ENCODE measurements around the gene HAP1. TPM values are rescaled to one million over a fixed set of nuclear protein-coding genes. Genes with fewer than 3 reads are reported as not detected.
"Not testable (repeated sequence)": the region's sequence is repeated elsewhere in the genome, so short reads cannot be mapped to it uniquely, and the experiment has no call there.

HAP1 gene
- total RNA-seq, 1 donor from 2014 or later = 1.2 TPM

DNA sequence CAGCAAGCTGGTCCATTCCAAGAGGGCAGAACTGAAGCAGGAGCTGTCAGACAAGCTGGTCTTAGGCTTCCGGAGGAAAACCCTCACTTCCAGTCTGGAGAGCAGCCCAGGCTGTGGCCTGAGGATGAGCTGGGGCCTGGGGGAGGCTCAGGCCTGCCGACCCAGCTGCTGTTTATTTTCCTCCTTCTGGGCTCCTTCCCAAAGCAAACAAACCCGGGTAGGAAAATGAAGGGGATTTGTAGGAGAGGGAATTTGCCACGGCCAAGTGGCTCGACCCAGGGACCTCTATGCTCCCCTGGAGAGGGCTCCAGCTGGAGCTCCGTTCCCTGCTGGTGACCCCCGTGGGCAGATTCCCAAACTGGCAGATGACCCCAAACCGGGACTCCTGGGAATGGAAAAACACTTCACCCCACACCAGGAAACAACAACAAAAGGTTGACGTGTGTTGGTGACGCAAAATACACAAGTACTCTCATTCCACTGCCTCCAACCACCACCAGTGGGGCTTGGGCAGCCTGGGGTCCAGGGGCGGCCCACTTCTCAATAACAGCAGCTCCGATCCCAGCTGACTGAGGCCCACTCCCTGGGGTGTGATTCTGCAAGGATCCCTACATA, 43.2 kb upstream of the HAP1 start:
- H3K4me1 ChIP-seq = peaks cover 90% of the 10 kb centered on the region
- no peaks in the 10 kb centered on the region for H3K9me3 ChIP-seq
- TF ChIP-seq POLR2A (IDR thresholded peaks at IDR 0.05) (no peak), POLR2AphosphoS5 (IDR thresholded peaks at IDR 0.05; ENCODE audit: insufficient read depth in 1 of 2, low read depth in 1 of 2) (peak; percentile 56 to 82)
- TF ChIP-seq, protein P1, sequence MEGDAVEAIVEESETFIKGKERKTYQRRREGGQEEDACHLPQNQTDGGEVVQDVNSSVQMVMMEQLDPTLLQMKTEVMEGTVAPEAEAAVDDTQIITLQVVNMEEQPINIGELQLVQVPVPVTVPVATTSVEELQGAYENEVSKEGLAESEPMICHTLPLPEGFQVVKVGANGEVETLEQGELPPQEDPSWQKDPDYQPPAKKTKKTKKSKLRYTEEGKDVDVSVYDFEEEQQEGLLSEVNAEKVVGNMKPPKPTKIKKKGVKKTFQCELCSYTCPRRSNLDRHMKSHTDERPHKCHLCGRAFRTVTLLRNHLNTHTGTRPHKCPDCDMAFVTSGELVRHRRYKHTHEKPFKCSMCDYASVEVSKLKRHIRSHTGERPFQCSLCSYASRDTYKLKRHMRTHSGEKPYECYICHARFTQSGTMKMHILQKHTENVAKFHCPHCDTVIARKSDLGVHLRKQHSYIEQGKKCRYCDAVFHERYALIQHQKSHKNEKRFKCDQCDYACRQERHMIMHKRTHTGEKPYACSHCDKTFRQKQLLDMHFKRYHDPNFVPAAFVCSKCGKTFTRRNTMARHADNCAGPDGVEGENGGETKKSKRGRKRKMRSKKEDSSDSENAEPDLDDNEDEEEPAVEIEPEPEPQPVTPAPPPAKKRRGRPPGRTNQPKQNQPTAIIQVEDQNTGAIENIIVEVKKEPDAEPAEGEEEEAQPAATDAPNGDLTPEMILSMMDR (IDR thresholded peaks at IDR 0.05) = peak in 1 of 3 experiments; percentile 22
- intact Hi-C loops (cut with DNase I) = no loop called here
- DNase-seq (ENCODE audit: extremely low spot score in 2 of 2) = no peak
- no peaks in the 10 kb centered on the region for H3K36me3 ChIP-seq
- no peaks in the 10 kb centered on the region for H3K27me3 ChIP-seq
- H3K27ac ChIP-seq = peak overlapping the region; percentile 88
- peak overlapping the region in 1 of 2 donors; percentile 14 for H3K4me3 ChIP-seq

DNA sequence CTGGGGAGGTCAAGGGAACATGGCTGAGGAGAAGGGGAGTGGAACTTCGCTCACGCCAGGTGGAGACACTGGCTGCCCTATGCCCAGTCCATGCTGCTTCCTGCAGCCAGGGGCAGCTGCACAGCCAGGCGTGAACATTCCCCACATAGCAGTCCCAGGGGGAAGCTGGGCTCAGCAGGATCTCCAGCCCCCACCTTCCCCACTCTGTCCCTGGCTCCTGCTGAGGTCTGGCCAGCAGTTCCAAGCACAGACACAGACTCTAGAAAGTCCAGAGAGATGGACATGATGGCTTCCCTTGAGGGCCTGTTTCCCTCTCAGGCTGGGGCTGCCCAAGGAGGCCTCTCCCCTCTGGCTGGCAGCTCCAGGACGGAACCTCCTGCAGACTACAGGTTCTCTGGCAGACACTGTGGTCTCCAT, 42.7 kb upstream of the HAP1 start:
- Histone ChIP-seq H3K4me3 (no peak overlapping the region), H3K27me3 (no peaks in the 10 kb centered on the region), H3K4me1 (peaks cover 90% of the 10 kb centered on the region), H3K36me3 (no peaks in the 10 kb centered on the region), H3K27ac (peak overlapping the region; percentile 88), H3K9me3 (no peaks in the 10 kb centered on the region)
- intact Hi-C loops (cut with DNase I) = no loop called here
- DNase-seq (ENCODE audit: extremely low spot score in 2 of 2) = no peak
- no peak for TF ChIP-seq POLR2AphosphoS5 (IDR thresholded peaks at IDR 0.05; ENCODE audit: insufficient read depth in 1 of 2, low read depth in 1 of 2)
- TF ChIP-seq, protein P1 (IDR thresholded peaks at IDR 0.05) = peak in 1 of 3 experiments; percentile 19

DNA sequence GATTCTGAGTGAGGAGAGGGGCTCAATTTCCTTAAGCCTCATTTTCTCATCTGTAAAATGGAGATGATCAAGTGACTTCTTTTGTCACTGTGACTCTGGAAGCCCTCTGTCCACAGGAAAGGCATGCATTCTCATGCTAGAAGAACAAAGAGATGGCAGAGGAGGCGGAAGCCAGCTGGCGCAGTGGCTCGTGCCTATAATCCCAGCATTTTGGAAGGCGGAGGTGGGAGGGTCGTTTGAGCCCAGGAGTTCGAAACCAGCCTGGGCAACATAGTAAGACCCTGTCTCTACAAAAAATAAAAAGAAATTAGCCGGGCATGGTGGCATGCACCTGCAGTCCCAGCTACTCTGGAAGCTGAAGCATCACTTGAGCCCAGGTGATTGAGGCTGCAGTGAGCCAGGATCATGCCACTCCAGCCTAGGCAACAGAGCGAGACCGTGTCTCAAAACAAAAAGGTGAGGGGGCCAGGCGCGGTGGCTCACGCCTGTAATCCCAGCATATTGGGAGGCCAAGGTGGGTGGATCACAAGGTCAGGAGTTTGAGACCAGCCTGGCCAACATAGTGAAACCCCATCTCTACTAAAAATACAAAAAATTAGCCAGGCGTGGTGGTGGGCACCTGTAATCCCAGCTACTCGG, 41.9 kb upstream of the HAP1 start:
- intact Hi-C loops (cut with DNase I); H3K36me3 ChIP-seq; H3K9me3 ChIP-seq; H3K4me3 ChIP-seq; H3K27me3 ChIP-seq; DNase-seq (ENCODE audit: extremely low spot score in 2 of 2): not testable (repeated sequence)
- peaks cover 90% of the 10 kb centered on the region for H3K4me1 ChIP-seq
- peak overlapping the region; percentile 88 for H3K27ac ChIP-seq

DNA sequence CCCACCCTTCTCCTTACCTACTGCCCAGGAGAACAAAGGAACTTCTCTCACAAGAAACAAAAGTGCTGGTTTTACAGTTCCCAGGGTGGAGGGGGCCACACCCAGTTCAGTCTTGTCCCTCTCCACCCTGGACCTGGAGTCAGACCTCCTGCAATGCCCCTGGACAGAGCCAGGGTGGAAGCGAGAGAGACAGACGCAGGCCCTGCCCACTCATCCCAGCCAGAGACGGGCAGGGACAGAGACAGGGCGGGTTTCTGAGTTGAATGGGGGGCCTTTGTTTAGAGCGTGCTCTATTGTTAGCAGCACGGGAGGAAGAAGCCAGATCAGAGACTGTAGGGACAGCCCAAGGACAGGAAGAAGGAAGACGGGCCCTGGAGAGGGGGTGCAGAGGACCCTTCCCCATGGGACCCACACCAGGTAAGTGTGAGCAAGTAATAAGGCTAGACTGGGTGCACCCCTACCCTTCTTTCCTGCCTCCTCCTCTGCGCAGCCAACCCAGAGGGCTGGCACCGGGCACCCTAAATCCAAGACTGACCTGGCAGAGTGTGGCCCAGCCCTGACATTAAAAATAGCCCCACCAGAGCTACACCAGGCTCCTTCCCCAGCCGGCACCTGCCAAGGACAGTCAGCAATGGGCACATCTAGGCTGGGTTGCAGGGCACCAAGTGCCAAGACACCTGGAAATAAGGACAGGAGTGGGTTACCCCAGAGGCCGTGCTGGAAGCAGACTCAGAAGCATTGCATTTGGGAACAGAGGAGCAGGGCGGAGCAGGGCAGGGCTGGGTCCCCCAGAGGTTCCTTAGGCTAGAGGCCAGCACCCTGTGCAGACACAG, 41.2 kb upstream of the HAP1 start:
- Histone ChIP-seq H3K27ac (peak overlapping the region; percentile 88), H3K27me3 (no peaks in the 10 kb centered on the region), H3K4me3 (no peak overlapping the region), H3K36me3 (peaks cover 0 to 9% of the 10 kb centered on the region in 2 donors), H3K9me3 (no peaks in the 10 kb centered on the region), H3K4me1 (peaks cover 96% of the 10 kb centered on the region)
- DNase-seq (ENCODE audit: extremely low spot score in 2 of 2) = no peak
- TF ChIP-seq, protein P1 (IDR thresholded peaks at IDR 0.05) = no peak
- TF ChIP-seq POLR2AphosphoS5 (IDR thresholded peaks at IDR 0.05; ENCODE audit: insufficient read depth in 1 of 2, low read depth in 1 of 2) = no peak
- intact Hi-C loops (cut with DNase I) = no loop called here

DNA sequence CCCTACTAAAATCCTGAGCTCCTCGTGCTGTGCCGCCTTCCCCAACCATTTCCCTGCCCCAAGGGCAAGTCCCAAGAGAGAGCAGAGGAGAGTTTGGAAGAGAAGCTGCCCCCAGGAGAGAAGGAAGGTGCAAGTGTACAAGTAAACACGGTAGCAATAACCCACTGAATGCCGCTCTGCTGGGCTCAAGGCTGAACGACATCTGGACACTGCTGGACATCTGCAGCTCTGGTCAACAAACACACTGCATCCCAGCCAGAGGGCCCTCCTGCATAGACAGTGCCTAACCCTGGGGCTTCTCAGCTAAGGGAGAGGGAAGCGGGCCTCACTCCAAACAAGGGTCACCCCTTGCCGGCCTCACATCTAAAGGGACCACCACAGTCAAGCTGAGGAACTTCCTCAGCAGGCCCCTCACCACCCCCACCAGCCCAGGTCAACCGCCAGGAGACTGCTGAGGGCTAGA, 39.3 kb upstream of the HAP1 start:
- TF ChIP-seq, protein P1 (IDR thresholded peaks at IDR 0.05) = no peak
- no peak for TF ChIP-seq POLR2AphosphoS5 (IDR thresholded peaks at IDR 0.05; ENCODE audit: insufficient read depth in 1 of 2, low read depth in 1 of 2)
- TF ChIP-seq POLR2A (IDR thresholded peaks at IDR 0.05) = no peak
- Histone ChIP-seq H3K4me1 (peaks cover 85% of the 10 kb centered on the region), H3K9me3 (no peaks in the 10 kb centered on the region), H3K36me3 (peaks cover 0 to 26% of the 10 kb centered on the region in 2 donors), H3K27ac (peak overlapping the region; percentile 88), H3K4me3 (no peak overlapping the region), H3K27me3 (no peaks in the 10 kb centered on the region)
- intact Hi-C loops (cut with DNase I) = no loop called here
- DNase-seq (ENCODE audit: extremely low spot score in 2 of 2) = no peak
